KMS-11 (cell line): ENCODE measurements around the gene PSORS1C1.

ENCODE experiments used
- H2AFZ ChIP-seq: fragments of 200-600 bp; sonication (generic); 2 replicates; pipeline ENCODE4 v1.6.1; 2016; ENCODE audit warnings: antibody characterized with exemption, mixed run types, low read depth
- H3K27ac ChIP-seq: fragments of 200-600 bp; sonication (generic); 2 replicates; pipeline ENCODE4 v1.6.1; 2016; ENCODE audit warnings: mild to moderate bottlenecking, mixed run types
- H3K27me3 ChIP-seq: fragments of 200-600 bp; sonication (generic); 2 replicates; pipeline ENCODE4 v1.6.1; 2017; ENCODE audit warnings: mild to moderate bottlenecking, low read depth, mixed run types, moderate library complexity; ENCODE audit not compliant: insufficient read depth
- H3K36me3 ChIP-seq: fragments of 200-600 bp; sonication (generic); 2 replicates; pipeline ENCODE4 v1.6.1; 2017; ENCODE audit warnings: mild to moderate bottlenecking, mixed run types; ENCODE audit not compliant: insufficient read depth
- H3K4me1 ChIP-seq: fragments of 200-600 bp; sonication (generic); 2 replicates; pipeline ENCODE4 v1.6.1; 2016; ENCODE audit warnings: mild to moderate bottlenecking, low read depth, mixed run types; ENCODE audit not compliant: poor library complexity, severe bottlenecking
- H3K4me2 ChIP-seq: fragments of 200-600 bp; sonication (generic); 2 replicates; pipeline ENCODE4 v1.7.0; 2016; ENCODE audit warnings: mild to moderate bottlenecking, mixed run types
- H3K4me3 ChIP-seq: fragments of 200-600 bp; sonication (generic); IDR thresholded peaks from 2 replicates; pipeline ENCODE4 v1.6.1; 2017; ENCODE audit warnings: low read depth, low read length, mixed read lengths; ENCODE audit not compliant: insufficient read depth
- H3K79me2 ChIP-seq: fragments of 200-600 bp; sonication (generic); 2 replicates; pipeline ENCODE4 v1.6.1; 2016; ENCODE audit warnings: low read depth, mixed run types; ENCODE audit not compliant: insufficient read depth
- H3K9ac ChIP-seq: fragments of 200-600 bp; sonication (generic); 2 replicates; pipeline ENCODE4 v1.6.1; 2016; ENCODE audit warnings: mild to moderate bottlenecking, mixed run types
- H4K20me1 ChIP-seq: fragments of 200-600 bp; sonication (generic); 2 replicates; pipeline ENCODE4 v1.6.1; 2016; ENCODE audit warnings: mild to moderate bottlenecking, mixed run types; ENCODE audit not compliant: insufficient read depth
- CTCF ChIP-seq: fragments of 200-600 bp; sonication (generic); conservative IDR thresholded peaks from 2 replicates; pipeline ENCODE4 v1.6.1; 2017; ENCODE audit warnings: low read depth, mild to moderate bottlenecking, antibody characterized with exemption, low read length, moderate library complexity, mixed read lengths

PSORS1C1 gene

DNA sequence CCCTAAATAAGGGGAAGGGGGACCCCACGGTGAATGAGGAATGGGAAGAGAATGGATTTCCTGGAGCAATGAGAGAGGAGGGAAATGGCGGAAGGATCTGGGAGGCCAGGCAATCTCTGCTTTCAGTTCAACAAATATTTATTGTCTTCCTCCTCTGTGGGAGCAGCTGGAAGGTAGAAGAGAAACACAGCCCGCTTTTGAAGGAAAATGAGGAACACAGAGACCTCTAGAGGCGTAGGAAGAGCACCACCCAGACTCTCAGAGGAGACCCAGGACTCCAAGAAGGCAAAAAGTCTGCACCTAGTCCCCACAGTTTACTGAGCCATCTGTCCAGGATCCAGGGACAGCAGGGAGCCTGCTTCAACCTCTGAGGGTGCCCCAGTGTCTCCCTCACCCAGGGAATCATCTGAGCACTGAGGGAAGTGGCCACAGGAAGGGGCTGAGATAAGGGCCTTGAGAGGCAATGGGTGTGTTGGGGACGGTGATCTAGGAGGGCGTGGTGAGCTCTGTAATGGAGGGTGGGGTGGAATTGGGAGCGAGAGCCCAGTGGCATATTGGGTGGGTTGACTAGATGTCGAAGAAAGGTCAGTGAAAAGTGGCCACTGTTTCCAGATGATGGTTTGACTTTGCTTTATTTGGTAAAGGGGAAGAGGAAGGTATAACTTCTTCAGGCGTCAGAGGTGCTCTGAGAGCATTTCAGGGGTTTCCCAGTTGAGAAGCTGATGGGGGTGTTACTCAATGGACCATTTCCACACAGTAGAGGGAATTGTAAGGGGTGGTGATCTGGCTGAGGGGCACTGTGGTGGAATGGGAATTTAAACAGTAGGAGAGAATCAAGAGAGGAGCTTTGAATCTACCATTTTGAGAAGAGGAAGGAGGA is 610 bp downstream of the PSORS1C1 start:
- Histone ChIP-seq H3K36me3 (no peaks in the 10 kb centered on the region), H3K9ac (no peak overlapping the region), H3K79me2 (no peaks in the 10 kb centered on the region), H4K20me1 (no peaks in the 10 kb centered on the region), H3K27me3 (peaks cover 50% of the 10 kb centered on the region; the same call in 1 of the 2 replicates), H3K4me3 (no peak overlapping the region), H2AFZ (no peak overlapping the region), H3K4me2 (no peak overlapping the region), H3K27ac (no peak overlapping the region), H3K4me1 (no peaks in the 10 kb centered on the region)
- no peak for TF ChIP-seq CTCF

GRCh38 chr6:31115941-31116560 is 1.5 kb downstream of the PSORS1C1 start:
- H4K20me1 ChIP-seq = no peaks in the 10 kb centered on the region
- no peaks in the 10 kb centered on the region for H3K36me3 ChIP-seq
- H3K9ac ChIP-seq = no peak overlapping the region
- peaks cover 45% of the 10 kb centered on the region; the same call in 1 of the 2 replicates for H3K27me3 ChIP-seq
- H2AFZ ChIP-seq = no peak overlapping the region
- no peaks in the 10 kb centered on the region for H3K4me1 ChIP-seq
- H3K4me2 ChIP-seq = no peak overlapping the region
- H3K79me2 ChIP-seq = no peaks in the 10 kb centered on the region
- H3K27ac ChIP-seq = no peak overlapping the region
- H3K4me3 ChIP-seq = no peak overlapping the region
- no peak for TF ChIP-seq CTCF

DNA sequence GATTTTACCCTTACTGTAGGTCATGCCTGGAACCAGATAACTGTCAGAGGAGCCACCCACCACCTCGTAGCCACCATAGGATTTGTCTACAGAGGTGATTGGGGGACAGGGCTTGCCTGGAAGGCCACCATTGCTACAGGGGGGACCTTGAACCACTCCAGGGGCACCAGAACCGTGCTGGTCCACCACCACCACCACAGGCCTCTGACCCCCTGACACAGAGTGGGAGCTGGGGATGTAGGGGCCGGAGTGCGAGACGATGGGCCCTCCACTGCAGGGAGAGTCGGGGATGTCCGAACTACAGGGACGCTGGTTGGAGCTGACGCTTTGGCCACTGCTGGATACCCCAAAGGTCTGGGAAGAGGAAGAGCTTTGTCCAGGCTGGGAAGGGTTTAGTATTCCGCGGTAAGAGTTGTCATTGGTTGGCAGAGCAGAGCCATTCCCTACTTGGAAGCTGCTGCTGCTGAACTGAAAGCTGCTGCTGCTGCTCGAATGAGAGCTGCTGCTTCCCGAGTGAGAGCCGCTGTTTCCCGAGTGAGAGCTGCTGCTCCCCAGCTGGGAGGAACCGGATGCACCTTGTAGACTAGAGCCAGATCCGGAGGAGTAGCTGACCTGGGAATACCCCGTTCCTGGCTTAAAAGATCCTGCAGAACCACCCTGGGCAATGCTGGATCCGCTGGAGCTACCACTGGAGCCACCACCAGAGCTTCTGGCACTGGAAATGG is 2.2 kb downstream of the PSORS1C1 start:
- Histone ChIP-seq H3K4me1 (no peaks in the 10 kb centered on the region), H3K27ac (no peak overlapping the region), H4K20me1 (no peaks in the 10 kb centered on the region), H3K27me3 (peaks cover 45% of the 10 kb centered on the region; the same call in 1 of the 2 replicates), H3K79me2 (no peaks in the 10 kb centered on the region), H3K4me3 (no peak overlapping the region), H3K36me3 (no peaks in the 10 kb centered on the region), H2AFZ (no peak overlapping the region), H3K4me2 (no peak overlapping the region), H3K9ac (no peak overlapping the region)
- no peak for TF ChIP-seq CTCF

DNA sequence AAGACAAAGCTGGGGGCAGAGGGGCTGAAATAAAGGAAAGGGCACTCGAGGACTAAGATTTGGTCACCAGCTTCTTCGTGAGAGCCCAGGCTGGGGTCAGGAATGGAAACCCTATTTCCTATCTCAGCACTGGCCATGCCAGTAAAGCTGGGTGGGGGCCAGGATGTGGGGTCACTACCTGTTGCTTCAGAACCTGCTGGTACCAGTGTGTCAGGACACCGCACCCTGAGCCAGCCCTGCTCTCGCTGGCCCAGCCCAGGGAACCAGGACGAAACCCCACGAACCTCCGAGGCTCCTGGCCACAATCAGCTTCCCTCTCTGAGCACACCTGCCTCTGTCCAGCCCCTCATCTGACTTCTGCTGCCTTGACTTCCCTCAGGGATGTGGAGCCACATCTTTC is 3.6 kb downstream of the PSORS1C1 start:
- TF ChIP-seq CTCF = no peak
- Histone ChIP-seq H3K4me1 (no peaks in the 10 kb centered on the region), H3K9ac (no peak overlapping the region), H3K79me2 (no peaks in the 10 kb centered on the region), H3K27me3 (peaks cover 48% of the 10 kb centered on the region; the same call in 1 of the 2 replicates), H3K4me2 (no peak overlapping the region), H3K36me3 (no peaks in the 10 kb centered on the region), H3K4me3 (no peak overlapping the region), H4K20me1 (no peaks in the 10 kb centered on the region), H3K27ac (no peak overlapping the region), H2AFZ (no peak overlapping the region)
